WTC11 (cell line): Measurements from ENCODE around the gene UIMC1. TPM values are rescaled to one million over a fixed set of nuclear protein-coding genes. Genes with fewer than 3 reads are reported as not detected.
"Not testable (repeated sequence)": the region's sequence is repeated elsewhere in the genome, so short reads cannot be mapped to it uniquely, and the experiment has no call there.

Experiments
- ATAC-seq: fragments of 200-7000 bp; cut with Tn5 transposase; 2 replicates; pipeline ENCODE4 v1.10.0; 2021; ENCODE audit warnings: mild to moderate bottlenecking, moderate library complexity
- CTCF ChIA-PET: fragments of 300-600 bp; sonication (Branson Sonifier 250); formaldehyde crosslinking; loops from one replicate; lab custom pipeline; 2021; ENCODE audit warnings: antibody characterized with exemption; lab: Charles Lee
- POLR2A ChIA-PET: fragments of 350-600 bp; sonication (Branson Sonifier 250); formaldehyde crosslinking; loops from one replicate; lab custom pipeline; 2021; ENCODE audit warnings: antibody characterized with exemption; lab: Charles Lee
- DNase-seq: peaks from one replicate; pipeline ENCODE4 v3.0.0; 2021; ENCODE audit warnings: low spot score
- H3K27ac Mint-ChIP-seq: 2 replicates; pipeline ENCODE4 v1.8.0; 2021; ENCODE audit warnings: mixed read lengths
- H3K27me3 Mint-ChIP-seq: 2 replicates; pipeline ENCODE4 v1.8.0; 2021; ENCODE audit warnings: low read depth, mild to moderate bottlenecking, moderate library complexity, mixed read lengths
- H3K36me3 Mint-ChIP-seq: 2 replicates; pipeline ENCODE4 v1.8.0; 2021; ENCODE audit warnings: mixed read lengths
- H3K4me1 Mint-ChIP-seq: 2 replicates; pipeline ENCODE4 v1.8.0; 2022; ENCODE audit warnings: mixed read lengths
- H3K4me3 Mint-ChIP-seq: 2 replicates; pipeline ENCODE4 v1.8.0; 2021; ENCODE audit warnings: mild to moderate bottlenecking, moderate library complexity, mixed read lengths
- H3K9me3 Mint-ChIP-seq: 2 replicates; pipeline ENCODE4 v1.8.0; 2021; ENCODE audit warnings: mixed read lengths
- ATF1 ChIP-seq: sonication (generic); formaldehyde crosslinking; IDR thresholded peaks from 2 replicates; pipeline ENCODE4 v1.8.1; 2023; ENCODE audit warnings: mild to moderate bottlenecking, moderate library complexity, missing genetic modification reagents
- CBFB ChIP-seq: sonication (generic); formaldehyde crosslinking; IDR thresholded peaks from 2 replicates; pipeline ENCODE4 v1.8.1; 2022; ENCODE audit warnings: mild to moderate bottlenecking, low read depth, missing genetic modification reagents
- ELF4 ChIP-seq: sonication (generic); formaldehyde crosslinking; IDR thresholded peaks from 2 replicates; pipeline ENCODE4 v1.8.1; 2022; ENCODE audit warnings: low read depth, mild to moderate bottlenecking, moderate library complexity, missing genetic modification reagents
- GABPB1 ChIP-seq: sonication (generic); formaldehyde crosslinking; IDR thresholded peaks from 2 replicates; pipeline ENCODE4 v1.8.1; 2023; ENCODE audit warnings: mild to moderate bottlenecking, missing genetic modification reagents
- JUN ChIP-seq: sonication (generic); formaldehyde crosslinking; IDR thresholded peaks from 2 replicates; pipeline ENCODE4 v1.8.0; 2023; ENCODE audit warnings: mild to moderate bottlenecking, missing genetic modification reagents
- NFATC4 ChIP-seq: fragments of 250-450 bp; sonication (Bioruptor Pico); IDR thresholded peaks from 2 replicates; pipeline ENCODE4 v1.9.0; 2021; ENCODE audit warnings: mild to moderate bottlenecking
- TEAD1 ChIP-seq: sonication (generic); formaldehyde crosslinking; IDR thresholded peaks from 2 replicates; pipeline ENCODE4 v1.8.0; 2022; ENCODE audit warnings: mild to moderate bottlenecking, missing genetic modification reagents
- TEAD4 ChIP-seq: sonication (generic); formaldehyde crosslinking; IDR thresholded peaks from 2 replicates; pipeline ENCODE4 v1.8.0; 2022; ENCODE audit warnings: mild to moderate bottlenecking, missing genetic modification reagents
- ZNF219 ChIP-seq: sonication (generic); formaldehyde crosslinking; IDR thresholded peaks from 2 replicates; pipeline ENCODE4 v1.8.0; 2023; ENCODE audit warnings: missing genetic modification reagents, mild to moderate bottlenecking, borderline replicate concordance
- ZSCAN18 ChIP-seq: fragments of 250-450 bp; sonication (Bioruptor Pico); IDR thresholded peaks from 2 replicates; pipeline ENCODE4 v2.1.2; 2022; ENCODE audit warnings: mild to moderate bottlenecking, moderate library complexity
- total RNA-seq: library from RNA; stranded (reverse); gene quantifications from 3 replicates; pipeline ENCODE4 v1.2.3, GENCODE V29; 2021
- TF ChIP-seq, protein P1 (sequence below): sonication (generic); formaldehyde crosslinking; conservative IDR thresholded peaks from 2 replicates; pipeline ENCODE4 v1.8.1; 2023; ENCODE audit warnings: mild to moderate bottlenecking, low read depth, missing genetic modification reagents, moderate library complexity
- TF ChIP-seq, protein P2 (sequence below): sonication (generic); formaldehyde crosslinking; IDR thresholded peaks from 2 replicates; pipeline ENCODE4 v1.8.0; 2022; ENCODE audit warnings: mild to moderate bottlenecking, missing genetic modification reagents
- TF ChIP-seq, protein P3 (sequence below): sonication (generic); formaldehyde crosslinking; IDR thresholded peaks from 2 replicates; pipeline ENCODE4 v1.8.0; 2023; ENCODE audit warnings: missing genetic modification reagents, mild to moderate bottlenecking, borderline replicate concordance
- TF ChIP-seq, protein P4 (sequence below): sonication (generic); formaldehyde crosslinking; IDR thresholded peaks from 2 replicates; pipeline ENCODE4 v1.8.1; 2022; ENCODE audit warnings: low read depth, missing genetic modification reagents, borderline replicate concordance

Gene UIMC1
- total RNA-seq, 1 experiment from 2014 or later = 48.0 TPM

DNA sequence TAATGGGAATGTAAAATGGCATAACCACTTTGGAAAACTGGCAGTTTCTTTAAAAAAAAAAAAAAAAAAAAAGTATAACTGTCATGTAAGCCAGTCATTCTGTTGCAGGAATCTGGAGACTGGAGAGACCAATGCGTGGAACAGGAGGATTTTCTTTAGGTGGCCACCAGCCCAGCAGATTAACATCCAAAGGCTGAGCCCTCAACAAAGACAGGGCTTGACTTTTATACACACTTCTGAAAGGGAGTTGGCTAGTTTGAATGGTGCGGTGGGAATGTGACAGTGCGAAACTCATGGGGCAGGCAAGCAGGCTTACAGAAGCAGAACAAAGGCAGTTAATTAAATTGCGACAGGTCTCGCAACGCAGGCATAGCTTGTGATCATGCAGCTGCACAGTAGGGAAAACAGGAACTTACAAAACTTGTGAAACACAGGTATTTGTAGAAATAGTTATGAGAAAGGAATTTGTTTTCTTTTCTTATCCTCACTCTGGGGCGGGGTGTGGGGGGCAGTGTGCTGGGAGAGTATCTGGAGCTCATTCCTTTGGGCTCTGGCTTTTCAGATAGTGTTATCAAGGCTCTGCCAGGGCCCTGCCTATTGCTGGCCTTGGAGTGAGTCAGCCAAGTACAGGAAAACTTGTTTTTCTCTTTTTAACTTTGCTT is 12.0 kb downstream of the UIMC1 start:
- peaks cover 26% of the 10 kb centered on the region for H3K9me3 Mint-ChIP-seq
- no peak overlapping the region for H3K4me3 Mint-ChIP-seq
- CTCF ChIA-PET = interaction anchor here (0.6 to 0.7 kb wide), 2 partner anchors 92 to 118 kb away, joined by 4 read pairs; partner anchors contain the start of gene FGFR4
- POLR2A ChIA-PET = interaction anchor here (0.7 kb wide), 1 partner anchor 140 kb away, joined by 3 read pairs; no protein-coding TSS in a partner anchor
- H3K36me3 Mint-ChIP-seq = peaks cover 38% of the 10 kb centered on the region
- no peaks in the 10 kb centered on the region for H3K27me3 Mint-ChIP-seq
- H3K4me1 Mint-ChIP-seq = peaks cover 7% of the 10 kb centered on the region
- ATAC-seq = no peak
- DNase-seq = no peak
- no peak for TF ChIP-seq TEAD1 (CRISPR knock-in tag)
- TF ChIP-seq TEAD4 = no peak
- TF ChIP-seq JUN = no peak
- TF ChIP-seq GABPB1 (CRISPR knock-in tag) = no peak
- no peak for TF ChIP-seq NFATC4 (CRISPR knock-in tag)
- TF ChIP-seq, protein P1, sequence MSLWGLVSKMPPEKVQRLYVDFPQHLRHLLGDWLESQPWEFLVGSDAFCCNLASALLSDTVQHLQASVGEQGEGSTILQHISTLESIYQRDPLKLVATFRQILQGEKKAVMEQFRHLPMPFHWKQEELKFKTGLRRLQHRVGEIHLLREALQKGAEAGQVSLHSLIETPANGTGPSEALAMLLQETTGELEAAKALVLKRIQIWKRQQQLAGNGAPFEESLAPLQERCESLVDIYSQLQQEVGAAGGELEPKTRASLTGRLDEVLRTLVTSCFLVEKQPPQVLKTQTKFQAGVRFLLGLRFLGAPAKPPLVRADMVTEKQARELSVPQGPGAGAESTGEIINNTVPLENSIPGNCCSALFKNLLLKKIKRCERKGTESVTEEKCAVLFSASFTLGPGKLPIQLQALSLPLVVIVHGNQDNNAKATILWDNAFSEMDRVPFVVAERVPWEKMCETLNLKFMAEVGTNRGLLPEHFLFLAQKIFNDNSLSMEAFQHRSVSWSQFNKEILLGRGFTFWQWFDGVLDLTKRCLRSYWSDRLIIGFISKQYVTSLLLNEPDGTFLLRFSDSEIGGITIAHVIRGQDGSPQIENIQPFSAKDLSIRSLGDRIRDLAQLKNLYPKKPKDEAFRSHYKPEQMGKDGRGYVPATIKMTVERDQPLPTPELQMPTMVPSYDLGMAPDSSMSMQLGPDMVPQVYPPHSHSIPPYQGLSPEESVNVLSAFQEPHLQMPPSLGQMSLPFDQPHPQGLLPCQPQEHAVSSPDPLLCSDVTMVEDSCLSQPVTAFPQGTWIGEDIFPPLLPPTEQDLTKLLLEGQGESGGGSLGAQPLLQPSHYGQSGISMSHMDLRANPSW (CRISPR knock-in tag) = no peak
- TF ChIP-seq, protein P2, sequence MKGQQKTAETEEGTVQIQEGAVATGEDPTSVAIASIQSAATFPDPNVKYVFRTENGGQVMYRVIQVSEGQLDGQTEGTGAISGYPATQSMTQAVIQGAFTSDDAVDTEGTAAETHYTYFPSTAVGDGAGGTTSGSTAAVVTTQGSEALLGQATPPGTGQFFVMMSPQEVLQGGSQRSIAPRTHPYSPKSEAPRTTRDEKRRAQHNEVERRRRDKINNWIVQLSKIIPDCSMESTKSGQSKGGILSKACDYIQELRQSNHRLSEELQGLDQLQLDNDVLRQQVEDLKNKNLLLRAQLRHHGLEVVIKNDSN (CRISPR knock-in tag) = no peak
- TF ChIP-seq ZNF219 = no peak
- TF ChIP-seq, protein P3, sequence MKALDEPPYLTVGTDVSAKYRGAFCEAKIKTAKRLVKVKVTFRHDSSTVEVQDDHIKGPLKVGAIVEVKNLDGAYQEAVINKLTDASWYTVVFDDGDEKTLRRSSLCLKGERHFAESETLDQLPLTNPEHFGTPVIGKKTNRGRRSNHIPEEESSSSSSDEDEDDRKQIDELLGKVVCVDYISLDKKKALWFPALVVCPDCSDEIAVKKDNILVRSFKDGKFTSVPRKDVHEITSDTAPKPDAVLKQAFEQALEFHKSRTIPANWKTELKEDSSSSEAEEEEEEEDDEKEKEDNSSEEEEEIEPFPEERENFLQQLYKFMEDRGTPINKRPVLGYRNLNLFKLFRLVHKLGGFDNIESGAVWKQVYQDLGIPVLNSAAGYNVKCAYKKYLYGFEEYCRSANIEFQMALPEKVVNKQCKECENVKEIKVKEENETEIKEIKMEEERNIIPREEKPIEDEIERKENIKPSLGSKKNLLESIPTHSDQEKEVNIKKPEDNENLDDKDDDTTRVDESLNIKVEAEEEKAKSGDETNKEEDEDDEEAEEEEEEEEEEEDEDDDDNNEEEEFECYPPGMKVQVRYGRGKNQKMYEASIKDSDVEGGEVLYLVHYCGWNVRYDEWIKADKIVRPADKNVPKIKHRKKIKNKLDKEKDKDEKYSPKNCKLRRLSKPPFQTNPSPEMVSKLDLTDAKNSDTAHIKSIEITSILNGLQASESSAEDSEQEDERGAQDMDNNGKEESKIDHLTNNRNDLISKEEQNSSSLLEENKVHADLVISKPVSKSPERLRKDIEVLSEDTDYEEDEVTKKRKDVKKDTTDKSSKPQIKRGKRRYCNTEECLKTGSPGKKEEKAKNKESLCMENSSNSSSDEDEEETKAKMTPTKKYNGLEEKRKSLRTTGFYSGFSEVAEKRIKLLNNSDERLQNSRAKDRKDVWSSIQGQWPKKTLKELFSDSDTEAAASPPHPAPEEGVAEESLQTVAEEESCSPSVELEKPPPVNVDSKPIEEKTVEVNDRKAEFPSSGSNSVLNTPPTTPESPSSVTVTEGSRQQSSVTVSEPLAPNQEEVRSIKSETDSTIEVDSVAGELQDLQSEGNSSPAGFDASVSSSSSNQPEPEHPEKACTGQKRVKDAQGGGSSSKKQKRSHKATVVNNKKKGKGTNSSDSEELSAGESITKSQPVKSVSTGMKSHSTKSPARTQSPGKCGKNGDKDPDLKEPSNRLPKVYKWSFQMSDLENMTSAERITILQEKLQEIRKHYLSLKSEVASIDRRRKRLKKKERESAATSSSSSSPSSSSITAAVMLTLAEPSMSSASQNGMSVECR (CRISPR knock-in tag) = no peak
- TF ChIP-seq ATF1 (CRISPR knock-in tag) = no peak
- TF ChIP-seq ELF4 = no peak
- TF ChIP-seq, protein P4, sequence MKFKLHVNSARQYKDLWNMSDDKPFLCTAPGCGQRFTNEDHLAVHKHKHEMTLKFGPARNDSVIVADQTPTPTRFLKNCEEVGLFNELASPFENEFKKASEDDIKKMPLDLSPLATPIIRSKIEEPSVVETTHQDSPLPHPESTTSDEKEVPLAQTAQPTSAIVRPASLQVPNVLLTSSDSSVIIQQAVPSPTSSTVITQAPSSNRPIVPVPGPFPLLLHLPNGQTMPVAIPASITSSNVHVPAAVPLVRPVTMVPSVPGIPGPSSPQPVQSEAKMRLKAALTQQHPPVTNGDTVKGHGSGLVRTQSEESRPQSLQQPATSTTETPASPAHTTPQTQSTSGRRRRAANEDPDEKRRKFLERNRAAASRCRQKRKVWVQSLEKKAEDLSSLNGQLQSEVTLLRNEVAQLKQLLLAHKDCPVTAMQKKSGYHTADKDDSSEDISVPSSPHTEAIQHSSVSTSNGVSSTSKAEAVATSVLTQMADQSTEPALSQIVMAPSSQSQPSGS (CRISPR knock-in tag) = no peak
- TF ChIP-seq ZSCAN18 (CRISPR knock-in tag) = no peak
- TF ChIP-seq CBFB (CRISPR knock-in tag) = no peak
- H3K27ac Mint-ChIP-seq = no peak overlapping the region

DNA sequence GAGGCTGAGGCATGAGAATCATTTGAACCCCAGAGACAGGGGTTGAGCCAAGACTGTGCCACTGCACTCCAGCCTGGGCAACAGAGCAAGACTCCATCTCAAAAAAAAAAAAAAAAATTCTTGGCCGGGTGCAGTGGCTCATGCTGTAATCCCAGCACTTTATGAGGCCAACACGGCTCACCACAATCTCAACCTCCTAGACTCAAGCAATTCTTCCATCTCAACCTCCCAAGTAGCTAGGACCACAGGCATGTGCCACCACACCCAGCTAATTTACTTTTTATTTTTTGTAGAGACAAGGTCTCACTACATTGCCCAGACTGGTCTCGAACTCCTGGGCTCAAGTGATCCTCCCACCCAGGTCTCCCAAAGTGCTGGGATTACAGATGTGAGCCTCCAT is 13.5 kb downstream of the UIMC1 start:
- peaks cover 24% of the 10 kb centered on the region for H3K9me3 Mint-ChIP-seq
- H3K4me1 Mint-ChIP-seq, POLR2A ChIA-PET, ATAC-seq, H3K27me3 Mint-ChIP-seq, DNase-seq, H3K4me3 Mint-ChIP-seq, H3K27ac Mint-ChIP-seq: not testable (repeated sequence)
- peaks cover 40% of the 10 kb centered on the region for H3K36me3 Mint-ChIP-seq
- CTCF ChIA-PET = interaction anchor here (0.8 to 0.9 kb wide), 2 partner anchors 119 to 333 kb away, joined by 3 to 4 read pairs; no protein-coding TSS in a partner anchor
